ENCODE data around the gene ALKBH3. TPM values are rescaled to one million over a fixed set of nuclear protein-coding genes. Genes with fewer than 3 reads are reported as not detected.

Gene ALKBH3
- total and polyA plus RNA-seq, 2 experiments from 2014 or later, result 23.8 to 27.2 TPM

DNA sequence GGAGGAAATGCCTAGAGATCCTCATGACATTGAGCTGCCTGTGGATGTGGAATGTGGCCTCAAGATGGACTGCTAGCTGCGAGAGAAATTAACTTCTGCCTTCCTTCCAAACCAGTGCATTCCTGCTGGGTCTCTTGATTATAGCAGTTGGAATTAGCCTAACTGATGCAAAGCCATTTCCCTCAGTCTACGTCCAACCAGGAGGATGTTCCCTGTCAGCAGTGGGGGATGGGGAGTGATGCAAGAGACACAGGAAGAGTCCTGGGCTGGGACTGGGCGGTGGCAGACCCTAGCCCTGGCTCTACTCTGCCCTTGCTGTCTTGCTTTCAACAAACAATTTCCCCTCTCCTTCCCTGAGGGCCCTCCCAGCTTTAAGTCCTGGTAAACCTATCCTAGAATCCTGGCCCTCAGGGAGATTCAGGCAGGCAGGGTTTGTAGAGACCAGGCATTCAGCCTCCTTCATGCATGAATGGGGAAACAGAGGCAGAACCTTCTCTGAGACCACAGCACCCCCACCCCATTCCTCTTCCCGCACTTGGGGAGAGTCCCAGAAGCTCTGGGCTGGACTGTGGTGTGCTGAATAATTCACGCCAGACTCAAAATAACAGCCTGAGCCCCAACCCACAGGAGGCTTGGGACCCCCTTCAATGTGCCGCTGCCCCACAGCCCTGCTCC is 78.8 kb downstream of the ALKBH3 start:
- Histone ChIP-seq H3K4me3 (no peak overlapping the region), H4K20me1 (ENCODE audit: insufficient read depth, poor library complexity, severe bottlenecking) (no peaks in the 10 kb centered on the region), H3K9me3 (ENCODE audit: low read depth) (no peaks in the 10 kb centered on the region), H3K4me2 (no peak overlapping the region), H3K27me3 (no peaks in the 10 kb centered on the region), H3K9me2 (replicated peaks; ENCODE audit: insufficient read depth) (no peaks in the 10 kb centered on the region), H2AFZ (no peak overlapping the region), H3K27ac (no peak overlapping the region), H3K36me3 (replicated peaks; ENCODE audit: insufficient read depth, low read depth) (no peaks in the 10 kb centered on the region), H3K4me1 (ENCODE audit: insufficient read depth) (peaks cover 4% of the 10 kb centered on the region), H3K79me2 (no peaks in the 10 kb centered on the region)
- 77% methylated on average over 6 of the region's 6 CpGs for WGBS (ENCODE audit: low lambda C conversion rate, missing lambda C conversion rate)
- TF ChIP-seq, protein P1, sequence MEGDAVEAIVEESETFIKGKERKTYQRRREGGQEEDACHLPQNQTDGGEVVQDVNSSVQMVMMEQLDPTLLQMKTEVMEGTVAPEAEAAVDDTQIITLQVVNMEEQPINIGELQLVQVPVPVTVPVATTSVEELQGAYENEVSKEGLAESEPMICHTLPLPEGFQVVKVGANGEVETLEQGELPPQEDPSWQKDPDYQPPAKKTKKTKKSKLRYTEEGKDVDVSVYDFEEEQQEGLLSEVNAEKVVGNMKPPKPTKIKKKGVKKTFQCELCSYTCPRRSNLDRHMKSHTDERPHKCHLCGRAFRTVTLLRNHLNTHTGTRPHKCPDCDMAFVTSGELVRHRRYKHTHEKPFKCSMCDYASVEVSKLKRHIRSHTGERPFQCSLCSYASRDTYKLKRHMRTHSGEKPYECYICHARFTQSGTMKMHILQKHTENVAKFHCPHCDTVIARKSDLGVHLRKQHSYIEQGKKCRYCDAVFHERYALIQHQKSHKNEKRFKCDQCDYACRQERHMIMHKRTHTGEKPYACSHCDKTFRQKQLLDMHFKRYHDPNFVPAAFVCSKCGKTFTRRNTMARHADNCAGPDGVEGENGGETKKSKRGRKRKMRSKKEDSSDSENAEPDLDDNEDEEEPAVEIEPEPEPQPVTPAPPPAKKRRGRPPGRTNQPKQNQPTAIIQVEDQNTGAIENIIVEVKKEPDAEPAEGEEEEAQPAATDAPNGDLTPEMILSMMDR (IDR thresholded peaks at IDR 0.05; ENCODE audit: poor library complexity), result no peak
- TF ChIP-seq EZH2phosphoT487 (IDR thresholded peaks at IDR 0.05; ENCODE audit: low read depth, severe bottlenecking, unreplicated experiment), result no peak
- TF ChIP-seq EZH2 (IDR thresholded peaks at IDR 0.05; ENCODE audit: borderline replicate concordance), result no peak
- no peak for DNase-seq (ENCODE audit: low spot score)

DNA sequence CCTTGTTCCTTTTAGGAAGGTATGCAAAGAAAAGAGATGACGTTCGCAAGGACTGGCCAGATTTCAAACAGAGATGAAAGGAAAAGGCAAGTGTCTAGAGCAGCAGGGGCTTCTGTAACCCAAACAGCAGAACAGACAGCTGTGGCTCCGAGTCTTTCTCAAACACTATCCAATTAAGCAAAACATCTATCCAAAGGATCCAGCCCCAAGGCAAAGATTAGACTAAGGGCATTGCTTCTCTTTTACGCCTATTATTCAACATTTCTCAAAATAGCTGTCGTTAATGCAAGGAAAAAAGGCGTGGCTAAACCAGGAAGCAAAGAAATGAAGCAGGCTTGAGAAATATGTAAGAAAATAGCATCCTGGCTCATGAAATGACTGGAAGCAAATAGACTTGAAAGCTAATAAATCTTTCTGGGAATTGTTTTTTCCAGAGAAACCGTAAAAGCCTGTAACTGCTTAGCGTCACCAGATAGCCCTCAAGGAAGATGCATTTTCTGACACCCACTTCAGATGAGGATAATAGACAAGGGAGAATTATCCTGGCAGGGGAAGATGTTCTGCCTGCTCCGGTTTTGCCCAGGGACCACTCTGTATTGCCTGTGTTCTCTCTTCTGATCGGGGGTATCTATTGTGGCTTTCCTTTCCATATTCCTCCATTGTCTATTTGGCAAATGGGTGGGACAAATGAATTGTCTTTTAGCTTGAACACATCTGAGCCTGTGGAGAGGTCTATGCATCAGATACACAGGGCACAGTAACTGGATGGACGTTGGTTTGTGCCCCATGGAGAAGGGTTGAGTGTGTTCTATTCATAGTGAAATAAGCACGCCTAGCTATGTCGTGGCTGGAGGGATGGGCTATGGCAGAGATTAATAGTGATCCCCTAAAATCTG is 82.0 kb downstream of the ALKBH3 start:
- Histone ChIP-seq H3K4me3 (no peak overlapping the region), H3K79me2 (no peaks in the 10 kb centered on the region), H4K20me1 (ENCODE audit: insufficient read depth, poor library complexity, severe bottlenecking) (no peaks in the 10 kb centered on the region), H3K4me1 (ENCODE audit: insufficient read depth) (peaks cover 4% of the 10 kb centered on the region), H3K36me3 (replicated peaks; ENCODE audit: insufficient read depth, low read depth) (no peaks in the 10 kb centered on the region), H2AFZ (no peak overlapping the region), H3K27ac (peak overlapping the region; percentile 29), H3K9me3 (ENCODE audit: low read depth) (no peaks in the 10 kb centered on the region), H3K27me3 (no peaks in the 10 kb centered on the region), H3K4me2 (peak overlapping the region; percentile 69), H3K9me2 (replicated peaks; ENCODE audit: insufficient read depth) (no peaks in the 10 kb centered on the region)
- WGBS (ENCODE audit: low lambda C conversion rate, missing lambda C conversion rate), result 32% methylated on average over 13 of the region's 13 CpGs
- DNase-seq (ENCODE audit: low spot score), result peak; percentile 41
- no peak for TF ChIP-seq EZH2phosphoT487 (IDR thresholded peaks at IDR 0.05; ENCODE audit: low read depth, severe bottlenecking, unreplicated experiment)
- no peak for TF ChIP-seq EZH2 (IDR thresholded peaks at IDR 0.05; ENCODE audit: borderline replicate concordance)
- TF ChIP-seq, protein P1 (IDR thresholded peaks at IDR 0.05; ENCODE audit: poor library complexity), result no peak

DNA sequence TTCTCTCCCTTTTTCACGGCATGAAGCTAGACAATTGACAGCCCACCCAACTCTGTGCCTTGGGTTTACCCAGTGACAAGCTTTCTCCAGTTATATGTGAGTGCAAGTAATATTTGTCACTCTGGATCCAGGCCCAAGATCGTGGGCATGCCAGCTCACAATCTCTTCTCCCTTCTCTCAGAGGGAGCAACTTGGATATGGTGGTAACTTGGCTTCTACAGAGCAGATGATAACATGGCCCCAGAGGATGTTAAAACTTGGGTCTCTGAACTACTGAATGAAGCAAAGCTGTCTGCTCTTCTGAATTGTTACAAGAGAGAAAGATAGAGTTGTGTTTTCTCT is 82.6 kb downstream of the ALKBH3 start:
- no peak for DNase-seq (ENCODE audit: low spot score)
- TF ChIP-seq, protein P1 (IDR thresholded peaks at IDR 0.05; ENCODE audit: poor library complexity), result no peak
- H3K4me1 ChIP-seq (ENCODE audit: insufficient read depth), result peaks cover 4% of the 10 kb centered on the region
- H3K9me2 ChIP-seq (replicated peaks; ENCODE audit: insufficient read depth), result no peaks in the 10 kb centered on the region
- WGBS (ENCODE audit: low lambda C conversion rate, missing lambda C conversion rate), result 86% methylated on average over 2 of the region's 2 CpGs
- H3K27ac ChIP-seq, result no peak overlapping the region
- H3K9me3 ChIP-seq (ENCODE audit: low read depth), result no peaks in the 10 kb centered on the region
- H4K20me1 ChIP-seq (ENCODE audit: insufficient read depth, poor library complexity, severe bottlenecking), result no peaks in the 10 kb centered on the region
- no peaks in the 10 kb centered on the region for H3K27me3 ChIP-seq
- no peak overlapping the region for H3K4me3 ChIP-seq
- peak overlapping the region; percentile 69 for H3K4me2 ChIP-seq
- H3K36me3 ChIP-seq (replicated peaks; ENCODE audit: insufficient read depth, low read depth), result no peaks in the 10 kb centered on the region
- H2AFZ ChIP-seq, result no peak overlapping the region
- H3K79me2 ChIP-seq, result no peaks in the 10 kb centered on the region
